Endothelial cell of umbilical vein (primary cell): ENCODE data around the gene PSMA3. TPM values are rescaled to one million over a fixed set of nuclear protein-coding genes. Genes with fewer than 3 reads are reported as not detected.
A peak's percentile ranks its signal among the peaks of the same experiment; 100 is the strongest.

ENCODE experiments used
- BruUV-seq: library from RNA; stranded (reverse); fragments of 400-500 nt; replicated peaks from 2 replicates; lab custom pipeline; 2021; lab: Mats Ljungman, UMichigan
- CTCF ChIA-PET: fragments of 300-600, 350-600 bp; sonication (Branson Sonifier 250); formaldehyde crosslinking; loops from one replicate; lab custom pipeline; 2021; ENCODE audit warnings: antibody characterized with exemption, inconsistent platforms; lab: Charles Lee
- POLR2A ChIA-PET: fragments of 300-600, 350-600 bp; sonication (Branson Sonifier 250); formaldehyde crosslinking; loops from one replicate; lab custom pipeline; 2021; ENCODE audit warnings: antibody characterized with exemption, inconsistent platforms; lab: Charles Lee
- DNase-seq: peaks from one replicate; pipeline ENCODE4 v3.0.0-alpha.2; 2011; ENCODE audit warnings: low read depth, low spot score
- FAIRE-seq: peaks from 2 replicates; lab custom pipeline; 2011; peaks lifted over from hg19 to GRCh38; lab: Jason Lieb, UNC
- H2AFZ ChIP-seq: 2 replicates; pipeline ENCODE4 v1.6.0; 2012; ENCODE audit warnings: low read depth, low read length, control low read depth, inconsistent platforms
- H3K27ac ChIP-seq: 2 replicates; pipeline ENCODE4 v1.5.1; 2011; ENCODE audit warnings: low read depth, mild to moderate bottlenecking, control low read depth, low read length, moderate library complexity; ENCODE audit not compliant: insufficient read depth
- H3K27me3 ChIP-seq, 2 experiments: 2 replicates each; pipeline versions ENCODE4 v1.6.0 to v1.6.1; 2011; ENCODE audit warnings: low read length in 2 of 2, mixed read lengths in 1 of 2; ENCODE audit not compliant: control insufficient read depth in 2 of 2, insufficient read depth in 2 of 2
- H3K36me3 ChIP-seq, 2 experiments: 2 replicates in 1 of 2; 3 replicates in 1 of 2; pipeline ENCODE4 v1.5.1; 2011; ENCODE audit warnings: low read length in 2 of 2, mild to moderate bottlenecking in 1 of 2, moderate library complexity in 1 of 2; ENCODE audit not compliant: control insufficient read depth in 2 of 2, insufficient read depth in 2 of 2; ENCODE audit errors: extremely low read depth in 1 of 2
- H3K4me1 ChIP-seq: 3 replicates; pipeline ENCODE4 v1.5.1; 2011; ENCODE audit warnings: mild to moderate bottlenecking, low read length; ENCODE audit not compliant: control insufficient read depth, insufficient read depth; ENCODE audit errors: extremely low read depth
- H3K4me2 ChIP-seq: 2 replicates; pipeline ENCODE4 v1.6.1; 2011; ENCODE audit warnings: low read length, control low read depth, mixed read lengths; ENCODE audit not compliant: insufficient read depth
- H3K4me3 ChIP-seq, 3 experiments: fragments of 200-600 bp in 1 of 3; sonication (generic), shearing (Covaris generic) in 1 of 3; replicated peaks in 1 of 3; 2 replicates each; pipeline ENCODE4 v1.5.1; 2011 to 2016; ENCODE audit warnings: control low read depth in 3 of 3, low read length in 3 of 3, mild to moderate bottlenecking in 2 of 3, inconsistent platforms in 1 of 3, low read depth in 1 of 3, moderate library complexity in 1 of 3; ENCODE audit not compliant: insufficient read depth in 1 of 3
- H3K79me2 ChIP-seq: 2 replicates; pipeline ENCODE4 v1.6.0; 2012; ENCODE audit warnings: low read length, inconsistent platforms; ENCODE audit not compliant: control insufficient read depth, insufficient read depth
- H3K9ac ChIP-seq: replicated peaks from 2 replicates; pipeline ENCODE3; 2011; ENCODE audit warnings: low read length, control low read depth; ENCODE audit not compliant: insufficient read depth; ENCODE audit errors: extremely low read depth
- H3K9me1 ChIP-seq: replicated peaks from 3 replicates; pipeline ENCODE4 v1.6.0; 2011; ENCODE audit warnings: mild to moderate bottlenecking, low read length; ENCODE audit not compliant: control insufficient read depth, insufficient read depth; ENCODE audit errors: extremely low read depth
- H3K9me3 ChIP-seq: replicated peaks from 2 replicates; pipeline ENCODE4 v1.5.1; 2012; ENCODE audit warnings: low read length, inconsistent platforms; ENCODE audit not compliant: control insufficient read depth, insufficient read depth
- H4K20me1 ChIP-seq: replicated peaks from 2 replicates; pipeline ENCODE3; 2011; ENCODE audit warnings: mild to moderate bottlenecking, low read length; ENCODE audit not compliant: control insufficient read depth, insufficient read depth; ENCODE audit errors: extremely low read depth
- CTCF ChIP-seq, 2 donors: IDR thresholded peaks; 1 replicate in 1 of 2; 2 replicates in 1 of 2; pipeline ENCODE4 v1.5.1; 2011; ENCODE audit warnings: low read length in 2 of 2, mild to moderate bottlenecking in 2 of 2, moderate library complexity in 2 of 2, control low read depth in 1 of 2, inconsistent platforms in 1 of 2, low read depth in 1 of 2; ENCODE audit not compliant: insufficient read depth in 1 of 2; ENCODE audit errors: extremely low read depth in 1 of 2
- EZH2 ChIP-seq: IDR thresholded peaks from 2 replicates; pipeline ENCODE4 v1.6.1; 2012; ENCODE audit warnings: borderline replicate concordance, low read depth, mild to moderate bottlenecking, moderate library complexity, low read length, inconsistent platforms; ENCODE audit not compliant: severe bottlenecking
- GATA2 ChIP-seq: IDR thresholded peaks from 2 replicates; pipeline ENCODE4 v1.7.0; 2011; ENCODE audit warnings: low read depth, mild to moderate bottlenecking, moderate library complexity, mixed read lengths, low read length; ENCODE audit not compliant: insufficient read length, insufficient read depth
- MAX ChIP-seq: IDR thresholded peaks from 2 replicates; pipeline ENCODE4 v1.6.1; 2011; ENCODE audit not compliant: insufficient read depth, insufficient read length
- POLR2A ChIP-seq: IDR thresholded peaks from 2 replicates; pipeline ENCODE4 v1.6.1; 2012; ENCODE audit warnings: low read depth, mild to moderate bottlenecking, control low read depth, low read length
- POLR2AphosphoS5 ChIP-seq: IDR thresholded peaks from 2 replicates; pipeline ENCODE4 v1.6.1; 2012; ENCODE audit warnings: low read depth, mild to moderate bottlenecking, control low read depth, low read length, moderate library complexity; ENCODE audit not compliant: insufficient read depth
- dilution Hi-C: fragments of 300-500 bp; cut with MboI; formaldehyde crosslinking; loops from one replicate; pipeline ENCODE4 v1.15.0; 2019; ENCODE audit warnings: low sequenced_read_pairs; ENCODE audit not compliant: extremely low pct_ligation_motif_present
- intact Hi-C: fragments of 100-400 bp; cut with micrococcal nuclease; formaldehyde crosslinking; loops from one replicate; pipeline ENCODE4 v1.10.0; 2022
- polyA plus RNA-seq, 4 experiments: library from polyadenylated mRNA; depleted of rRNA in 3 of 4; stranded (reverse) in 3 of 4; unstranded in 1 of 4; fragments of >200 nt; gene quantifications; 2 replicates each; pipeline versions ENCODE4 v1.2.1 to v1.2.3, GENCODE V29; 2011 to 2012; ENCODE audit warnings: missing spikeins in 1 of 4
- total RNA-seq: library from RNA; stranded (reverse); gene quantifications from 2 replicates; pipeline ENCODE4 v1.2.3, GENCODE V29; 2021

The PSMA3 gene
- total and polyA plus RNA-seq, 2 donors (not counting 3 experiments of a cell fraction or from before 2014, with no cell fraction given), result 240 to 297 TPM

GRCh38 chr14:58199726-58200479, 44.7 kb upstream of the PSMA3 start, which contains the start of gene ACTR10:
Gene ACTR10, plus strand, starts transcription at chr14:58200149. Its CDS starts 69 bp downstream, at chr14:58200218.
- Histone ChIP-seq H3K27me3 (peaks cover 6% of the 10 kb centered on the region in 2 experiments), H3K4me2 (peak within 1 kb of the TSS; percentile 100), H2AFZ (peak within 1 kb of the TSS; percentile 97), H3K4me3 (peak within 1 kb of the TSS; percentile 93 to 100 (median 100)), H3K27ac (peak within 1 kb of the TSS; percentile 77), H3K9ac (peak within 1 kb of the TSS; percentile 98), H3K79me2 (peaks cover 22% of the 10 kb centered on the region), H3K4me1 (peaks cover 18% of the 10 kb centered on the region), H3K9me3 (no peaks in the 10 kb centered on the region), H4K20me1 (no peaks in the 10 kb centered on the region), H3K36me3 (no peaks in the 10 kb centered on the region), H3K9me1 (no peaks in the 10 kb centered on the region)
- POLR2A ChIA-PET, result interaction anchor here (1.1 to 1.3 kb wide), 2 partner anchors 45 to 98 kb away, joined by 3 read pairs; partner anchors contain the start of genes ARID4A and PSMA3
- dilution Hi-C loops, result no loop called here
- intact Hi-C loops, result loop anchor here (1.0 to 2.0 kb wide), 4 partner anchors 39 to 227 kb away; partner anchors contain the start of genes ARMH4, KIAA0586, PSMA3 and TIMM9
- CTCF ChIA-PET, result interaction anchor here (0.9 to 2.0 kb wide), 7 partner anchors 8 to 92 kb away, joined by 3 to 9 read pairs (median 3); no protein-coding TSS in a partner anchor
- BruUV-seq, result no TSS peak
- DNase-seq, result peak; percentile 82
- peak; percentile 72 for FAIRE-seq
- no peak for TF ChIP-seq GATA2
- no peak for TF ChIP-seq EZH2
- TF ChIP-seq POLR2AphosphoS5, result peak; percentile 76
- no peak for TF ChIP-seq CTCF (IDR thresholded peaks at IDR 0.05; ENCODE audit: extremely low read depth in 1 of 2, insufficient read depth in 1 of 2, low read depth in 1 of 2, low read length in 2 of 2)
- TF ChIP-seq MAX, result no peak
- TF ChIP-seq POLR2A, result peak; percentile 76
